MM.1S (cell line): ENCODE data around the gene KRTAP15-1.

ENCODE experiments used
- DNase-seq: peaks from one replicate; pipeline ENCODE4 v3.0.0-alpha.2; 2015
- H2AFZ ChIP-seq: fragments of 300-600 bp; sonication (generic); 2 replicates; pipeline ENCODE4 v1.6.0; 2016; ENCODE audit warnings: antibody characterized with exemption, low read length
- H3F3A ChIP-seq: fragments of 300-600 bp; sonication (generic); 2 replicates; pipeline ENCODE4 v1.6.1; 2016; ENCODE audit warnings: mild to moderate bottlenecking, antibody characterized with exemption, low read length, moderate library complexity, mixed read lengths; ENCODE audit not compliant: insufficient read depth
- H3K27ac ChIP-seq: fragments of 300-600 bp; sonication (generic); 2 replicates; pipeline ENCODE4 v1.5.1; 2016; ENCODE audit warnings: mild to moderate bottlenecking, low read length
- H3K27me3 ChIP-seq: fragments of 300-600 bp; sonication (generic); replicated peaks from 2 replicates; pipeline ENCODE4 v1.6.0; 2016; ENCODE audit warnings: low read length; ENCODE audit not compliant: insufficient read depth
- H3K36me3 ChIP-seq: fragments of 300-600 bp; sonication (generic); replicated peaks from 2 replicates; pipeline ENCODE4 v1.6.1; 2016; ENCODE audit warnings: mild to moderate bottlenecking, low read length, mixed read lengths; ENCODE audit not compliant: insufficient read depth
- H3K4me1 ChIP-seq: fragments of 300-600 bp; sonication (generic); 2 replicates; pipeline ENCODE4 v1.6.1; 2016; ENCODE audit warnings: low read length, mixed read lengths
- H3K4me2 ChIP-seq: fragments of 300-600 bp; sonication (generic); 2 replicates; pipeline ENCODE4 v1.6.0; 2016; ENCODE audit warnings: low read depth, low read length
- H3K4me3 ChIP-seq: fragments of 300-600 bp; sonication (generic); 2 replicates; pipeline ENCODE4 v1.5.1; 2016; ENCODE audit warnings: low read length, mixed read lengths
- H3K79me2 ChIP-seq: fragments of 300-600 bp; sonication (generic); 2 replicates; pipeline ENCODE4 v1.6.1; 2016; ENCODE audit warnings: mixed run types, low read length, mixed read lengths
- H3K9ac ChIP-seq: fragments of 300-600 bp; sonication (generic); 2 replicates; pipeline ENCODE4 v1.6.1; 2016; ENCODE audit warnings: low read length, mixed read lengths
- H3K9me2 ChIP-seq: fragments of 300-600 bp; sonication (generic); replicated peaks from 2 replicates; pipeline ENCODE4 v1.6.1; 2016; ENCODE audit warnings: mild to moderate bottlenecking, low read length, mixed read lengths; ENCODE audit not compliant: insufficient read depth
- H3K9me3 ChIP-seq: fragments of 300-600 bp; sonication (generic); replicated peaks from 2 replicates; pipeline ENCODE4 v1.6.1; 2016; ENCODE audit warnings: mild to moderate bottlenecking, low read length, mixed read lengths; ENCODE audit not compliant: insufficient read depth
- H4K20me1 ChIP-seq: fragments of 300-600 bp; sonication (generic); 2 replicates; pipeline ENCODE4 v1.6.1; 2016; ENCODE audit warnings: mild to moderate bottlenecking, low read length, moderate library complexity, mixed read lengths; ENCODE audit not compliant: insufficient read depth
- CTCF ChIP-seq: fragments of 300-600 bp; sonication (generic); IDR thresholded peaks from 2 replicates; pipeline ENCODE4 v1.5.1; 2016; ENCODE audit warnings: antibody characterized with exemption, low read length, mixed read lengths
- EZH2 ChIP-seq: fragments of 300-600 bp; sonication (generic); optimal IDR thresholded peaks from 2 replicates; pipeline ENCODE3; 2017; ENCODE audit warnings: low read depth, mild to moderate bottlenecking, antibody characterized with exemption, low read length, mixed read lengths
- EZH2phosphoT487 ChIP-seq: fragments of 300-600 bp; sonication (generic); IDR thresholded peaks from 2 replicates; pipeline ENCODE4 v1.6.1; 2018; ENCODE audit warnings: antibody characterized with exemption, low read length

The KRTAP15-1 gene

DNA sequence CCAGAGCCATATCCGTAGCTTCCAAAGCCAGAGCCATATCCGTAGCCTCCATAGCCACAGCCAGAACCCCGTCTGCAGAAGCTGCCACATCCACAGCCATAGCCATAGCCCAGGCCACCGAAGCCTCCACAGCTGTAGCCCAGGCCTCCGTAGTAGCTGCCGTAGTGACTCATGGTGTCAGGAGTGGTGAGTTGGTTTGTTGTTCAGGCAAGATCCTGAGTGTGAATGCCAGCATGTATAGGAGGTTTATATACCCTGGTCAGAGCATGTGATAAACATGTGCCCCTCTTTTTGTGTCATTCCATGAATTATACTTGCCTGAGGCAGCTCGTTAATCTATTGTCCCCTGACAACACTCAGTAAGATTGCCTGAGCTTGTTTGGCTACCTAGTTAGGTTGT lies 40.1 kb downstream of the KRTAP15-1 start, which contains the start of gene KRTAP19-1:
Gene KRTAP19-1 (minus strand): TSS at position 223 of the 400 bp plus-strand sequence. CDS start 50 bp downstream, at position 173.
- no peak within 1 kb of the TSS for H3K27ac ChIP-seq
- no peaks in the 10 kb centered on the region for H3K9me3 ChIP-seq
- no peak within 1 kb of the TSS for H3K9ac ChIP-seq
- no peaks in the 10 kb centered on the region for H3K79me2 ChIP-seq
- H3K9me2 ChIP-seq = no peaks in the 10 kb centered on the region
- no peaks in the 10 kb centered on the region for H3K4me1 ChIP-seq
- no peaks in the 10 kb centered on the region for H3F3A ChIP-seq
- no peak within 1 kb of the TSS for H3K4me3 ChIP-seq
- no peak for DNase-seq
- no peaks in the 10 kb centered on the region for H3K27me3 ChIP-seq
- no peak within 1 kb of the TSS for H2AFZ ChIP-seq
- no peaks in the 10 kb centered on the region for H3K36me3 ChIP-seq
- H3K4me2 ChIP-seq = no peak within 1 kb of the TSS
- TF ChIP-seq EZH2 = no peak
- TF ChIP-seq CTCF = no peak
- no peak for TF ChIP-seq EZH2phosphoT487
- no peaks in the 10 kb centered on the region for H4K20me1 ChIP-seq

GRCh38 chr21:30482130-30482529 lies 42.1 kb downstream of the KRTAP15-1 start:
- Histone ChIP-seq H4K20me1 (no peaks in the 10 kb centered on the region), H3K36me3 (no peaks in the 10 kb centered on the region), H2AFZ (no peak overlapping the region), H3K79me2 (no peaks in the 10 kb centered on the region), H3K27me3 (no peaks in the 10 kb centered on the region), H3K4me1 (no peaks in the 10 kb centered on the region), H3K4me2 (no peak overlapping the region), H3K9me2 (no peaks in the 10 kb centered on the region), H3K9me3 (no peaks in the 10 kb centered on the region), H3K9ac (no peak overlapping the region), H3K4me3 (no peak overlapping the region), H3K27ac (no peak overlapping the region), H3F3A (no peaks in the 10 kb centered on the region)
- TF ChIP-seq EZH2phosphoT487 = no peak
- no peak for TF ChIP-seq CTCF
- TF ChIP-seq EZH2 = no peak
- DNase-seq = no peak

GRCh38 chr21:30486180-30486579 lies 46.1 kb downstream of the KRTAP15-1 start:
- no peaks in the 10 kb centered on the region for H3K9me3 ChIP-seq
- no peak overlapping the region for H2AFZ ChIP-seq
- no peaks in the 10 kb centered on the region for H3K9me2 ChIP-seq
- no peaks in the 10 kb centered on the region for H3K79me2 ChIP-seq
- no peaks in the 10 kb centered on the region for H4K20me1 ChIP-seq
- TF ChIP-seq EZH2 (no peak), CTCF (no peak), EZH2phosphoT487 (no peak)
- H3F3A ChIP-seq = no peaks in the 10 kb centered on the region
- H3K9ac ChIP-seq = no peak overlapping the region
- H3K4me2 ChIP-seq = no peak overlapping the region
- H3K4me1 ChIP-seq = no peaks in the 10 kb centered on the region
- H3K27ac ChIP-seq = no peak overlapping the region
- H3K36me3 ChIP-seq = no peaks in the 10 kb centered on the region
- no peaks in the 10 kb centered on the region for H3K27me3 ChIP-seq
- no peak overlapping the region for H3K4me3 ChIP-seq
- DNase-seq = no peak
